ENCODE measurements around the gene R3HDM2. TPM values are rescaled to one million over a fixed set of nuclear protein-coding genes. Genes with fewer than 3 reads are reported as not detected.
A peak's percentile ranks its signal among the peaks of the same experiment; 100 is the strongest.

Gene R3HDM2
- total and polyA plus RNA-seq, 4 experiments from 2014 or later: 3.9 to 132 (median 71.5) TPM

- CTCF ChIA-PET (ENCODE audit: partially characterized antibody): interaction anchor here (0.5 to 12.9 kb wide), 8 partner anchors 10 to 693 kb away, joined by 3 to 415 read pairs (median 4); partner anchors contain the start of genes LRP1, NXPH4, SHMT2 and STAC3
- peak overlapping the region in 4 of 7 donors; percentile 39 to 85 (median 75) for H3K27ac Mint-ChIP-seq
Observed at GRCh38 chr12:57237932-57238853, 192.7 kb downstream of the R3HDM2 start.

GRCh38 chr12:57237596-57237931 is 193.3 kb downstream of the R3HDM2 start:
- Histone ChIP-seq H3K4me3 (ENCODE audit: low read length in 2 of 2) (no peak overlapping the region), H3K4me1 (ENCODE audit: insufficient read depth, low read length) (peaks cover 77% of the 10 kb centered on the region), H3K36me3 (ENCODE audit: insufficient read depth, low read length) (peaks cover 17% of the 10 kb centered on the region), H3K27me3 (ENCODE audit: insufficient read depth, low read length) (peaks cover 36% of the 10 kb centered on the region), H3K9me3 (ENCODE audit: control insufficient read depth in 1 of 2, low read length in 2 of 2) (no peaks in the 10 kb centered on the region), H3K27ac (ENCODE audit: low read depth, low read length) (no peak overlapping the region)
- Mint-ChIP-seq H3K9me3 (no peaks in the 10 kb centered on the region), H3K4me3 (peak overlapping the region; percentile 57 to 97 (median 82)), H3K27me3 (peaks cover 26 to 44% of the 10 kb centered on the region in 2 donors), H3K27ac (peak overlapping the region in 2 of 7 donors; percentile 39 to 85), H3K4me1 (peaks cover 37 to 78% (median 54%) of the 10 kb centered on the region in 4 donors), H3K36me3 (peaks cover 22 to 30% of the 10 kb centered on the region in 2 donors)
- DNase-seq: no peak
- intact Hi-C loops (cut with micrococcal nuclease): loop anchor here (10.0 kb wide), 2 partner anchors 483 to 603 kb away; partner anchors contain the start of genes BAZ2A and PRIM1
- POLR2A ChIA-PET (ENCODE audit: partially characterized antibody): interaction anchor here (6.0 to 7.7 kb wide), 2 partner anchors 7 to 12 kb away, joined by 55 to 63 read pairs; partner anchors contain the start of gene SHMT2
- CTCF ChIA-PET (ENCODE audit: partially characterized antibody): interaction anchor here (10.7 to 12.9 kb wide), 2 partner anchors 11 to 23 kb away, joined by 245 to 415 read pairs; partner anchors contain the start of genes NXPH4 and SHMT2

More at GRCh38 chr12:57237932-57238853, 192.7 kb downstream of the R3HDM2 start:
- Histone ChIP-seq H3K27me3 (ENCODE audit: insufficient read depth, low read length) (peaks cover 42% of the 10 kb centered on the region), H3K4me3 (ENCODE audit: low read length in 2 of 2) (peak overlapping the region; percentile 42 to 52), H3K9me3 (ENCODE audit: control insufficient read depth in 1 of 2, low read length in 2 of 2) (no peaks in the 10 kb centered on the region), H3K27ac (ENCODE audit: low read depth, low read length) (no peak overlapping the region), H3K4me1 (ENCODE audit: insufficient read depth, low read length) (peaks cover 84% of the 10 kb centered on the region), H3K36me3 (ENCODE audit: insufficient read depth, low read length) (peaks cover 11% of the 10 kb centered on the region)
- H3K4me3 Mint-ChIP-seq: peak overlapping the region; percentile 90 to 98 (median 94)
- no peak for DNase-seq
- H3K36me3 Mint-ChIP-seq: peaks cover 16 to 26% of the 10 kb centered on the region in 2 donors
- POLR2A ChIA-PET (ENCODE audit: partially characterized antibody): interaction anchor here (6.0 to 7.7 kb wide), 3 partner anchors 8 to 22 kb away, joined by 55 to 86 read pairs (median 63); partner anchors contain the start of genes NXPH4 and SHMT2
- peaks cover 29 to 48% of the 10 kb centered on the region in 2 donors for H3K27me3 Mint-ChIP-seq
- intact Hi-C loops (cut with micrococcal nuclease): loop anchor here (10.0 kb wide), 2 partner anchors 483 to 603 kb away; partner anchors contain the start of genes BAZ2A and PRIM1
- H3K9me3 Mint-ChIP-seq: no peaks in the 10 kb centered on the region
- peaks cover 37 to 84% (median 56%) of the 10 kb centered on the region in 4 donors for H3K4me1 Mint-ChIP-seq

- Mint-ChIP-seq H3K27me3 (peaks cover 24 to 41% of the 10 kb centered on the region in 2 donors), H3K27ac (peak overlapping the region in 1 of 7 donors; percentile 85), H3K4me3 (peak overlapping the region in 5 of 8 donors; percentile 74 to 96 (median 86)), H3K36me3 (peaks cover 25 to 34% of the 10 kb centered on the region in 2 donors), H3K9me3 (no peaks in the 10 kb centered on the region), H3K4me1 (peaks cover 35 to 73% (median 50%) of the 10 kb centered on the region in 4 donors)
- intact Hi-C loops (cut with micrococcal nuclease): loop anchor here (10.0 kb wide), 2 partner anchors 482 to 602 kb away; partner anchors contain the start of genes BAZ2A and PRIM1
- POLR2A ChIA-PET (ENCODE audit: partially characterized antibody): interaction anchor here (7.7 kb wide), 1 partner anchor 12 kb away, joined by 55 read pairs; no protein-coding TSS in a partner anchor
- CTCF ChIA-PET (ENCODE audit: partially characterized antibody): interaction anchor here (10.7 to 12.9 kb wide), 2 partner anchors 10 to 22 kb away, joined by 245 to 415 read pairs; partner anchors contain the start of genes NXPH4 and SHMT2
- H3K27ac ChIP-seq (ENCODE audit: low read depth, low read length): no peak overlapping the region
- H3K4me3 ChIP-seq (ENCODE audit: low read length in 2 of 2): no peak overlapping the region
- no peaks in the 10 kb centered on the region for H3K9me3 ChIP-seq (ENCODE audit: control insufficient read depth in 1 of 2, low read length in 2 of 2)
- H3K36me3 ChIP-seq (ENCODE audit: insufficient read depth, low read length): peaks cover 22% of the 10 kb centered on the region
- no peak for DNase-seq
- peaks cover 31% of the 10 kb centered on the region for H3K27me3 ChIP-seq (ENCODE audit: insufficient read depth, low read length)
- peaks cover 72% of the 10 kb centered on the region for H3K4me1 ChIP-seq (ENCODE audit: insufficient read depth, low read length)
Observed at GRCh38 chr12:57236925-57237595, 193.8 kb downstream of the R3HDM2 start.

- peaks cover 20 to 35% of the 10 kb centered on the region in 2 donors for H3K27me3 Mint-ChIP-seq
- DNase-seq: no peak
- ChIA-PET CTCF (ENCODE audit: partially characterized antibody) (interaction anchor here (12.9 kb wide), 1 partner anchor 21 kb away, joined by 415 read pairs; the partner anchor contains the start of gene NXPH4), POLR2A (ENCODE audit: partially characterized antibody) (interaction anchor here (0.8 to 7.7 kb wide), 2 partner anchors 10 to 11 kb away, joined by 3 to 55 read pairs; no protein-coding TSS in a partner anchor)
- peaks cover 28% of the 10 kb centered on the region for H3K36me3 ChIP-seq (ENCODE audit: insufficient read depth, low read length)
- peaks cover 28 to 66% (median 44%) of the 10 kb centered on the region in 4 donors for H3K4me1 Mint-ChIP-seq
- no peaks in the 10 kb centered on the region for H3K9me3 Mint-ChIP-seq
- H3K9me3 ChIP-seq (ENCODE audit: control insufficient read depth in 1 of 2, low read length in 2 of 2): no peaks in the 10 kb centered on the region
- H3K4me3 Mint-ChIP-seq: peak overlapping the region in 4 of 8 donors; percentile 5 to 96 (median 35)
- peaks cover 24% of the 10 kb centered on the region for H3K27me3 ChIP-seq (ENCODE audit: insufficient read depth, low read length)
- peaks cover 70% of the 10 kb centered on the region for H3K4me1 ChIP-seq (ENCODE audit: insufficient read depth, low read length)
- peak overlapping the region in 1 of 7 donors; percentile 85 for H3K27ac Mint-ChIP-seq
- no peak overlapping the region for H3K27ac ChIP-seq (ENCODE audit: low read depth, low read length)
- intact Hi-C loops (cut with micrococcal nuclease): loop anchor here (10.0 kb wide), 2 partner anchors 482 to 602 kb away; partner anchors contain the start of genes BAZ2A and PRIM1
- no peak overlapping the region for H3K4me3 ChIP-seq (ENCODE audit: low read length in 2 of 2)
- H3K36me3 Mint-ChIP-seq: peaks cover 29 to 39% of the 10 kb centered on the region in 2 donors
Observed at GRCh38 chr12:57236201-57236924, 194.5 kb downstream of the R3HDM2 start.

- Mint-ChIP-seq H3K4me3 (no peak overlapping the region), H3K4me1 (peaks cover 26 to 65% (median 45%) of the 10 kb centered on the region in 4 donors), H3K27ac (peak overlapping the region in 1 of 7 donors; percentile 27), H3K9me3 (no peaks in the 10 kb centered on the region), H3K36me3 (peaks cover 29 to 39% of the 10 kb centered on the region in 2 donors), H3K27me3 (peaks cover 18 to 29% of the 10 kb centered on the region in 2 donors)
- CTCF ChIA-PET (ENCODE audit: partially characterized antibody): no interaction called here
- Histone ChIP-seq H3K36me3 (ENCODE audit: insufficient read depth, low read length) (peaks cover 28% of the 10 kb centered on the region), H3K9me3 (ENCODE audit: control insufficient read depth in 1 of 2, low read length in 2 of 2) (no peaks in the 10 kb centered on the region), H3K4me3 (ENCODE audit: low read length in 2 of 2) (no peak overlapping the region), H3K27me3 (ENCODE audit: insufficient read depth, low read length) (peaks cover 22% of the 10 kb centered on the region), H3K4me1 (ENCODE audit: insufficient read depth, low read length) (peaks cover 70% of the 10 kb centered on the region), H3K27ac (ENCODE audit: low read depth, low read length) (no peak overlapping the region)
- no peak for DNase-seq
- intact Hi-C loops (cut with micrococcal nuclease): loop anchor here (10.0 kb wide), 2 partner anchors 481 to 601 kb away; partner anchors contain the start of genes BAZ2A and PRIM1
- POLR2A ChIA-PET (ENCODE audit: partially characterized antibody): interaction anchor here (0.8 kb wide), 1 partner anchor 9 kb away, joined by 3 read pairs; no protein-coding TSS in a partner anchor
Observed at GRCh38 chr12:57235728-57236131, 195.1 kb downstream of the R3HDM2 start.
